Mesodermal cell (in vitro differentiated cells): ENCODE data around the gene RBM20.

Experiments
- H3K27ac ChIP-seq: 2 replicates; pipeline ENCODE4 v1.7.0; 2013; ENCODE audit warnings: mild to moderate bottlenecking, low read depth, low read length, moderate library complexity; ENCODE audit not compliant: severe bottlenecking
- H3K36me3 ChIP-seq: 2 replicates; pipeline ENCODE4 v1.7.1; 2013; ENCODE audit warnings: mild to moderate bottlenecking, low read length, moderate library complexity; ENCODE audit not compliant: control insufficient read depth, insufficient read depth
- H3K4me1 ChIP-seq: one replicate; pipeline ENCODE4 v1.7.1; 2013; ENCODE audit warnings: mild to moderate bottlenecking, low read length; ENCODE audit not compliant: insufficient read depth, control insufficient read depth, poor library complexity, severe bottlenecking
- H3K4me3 ChIP-seq: 2 replicates; pipeline ENCODE4 v1.7.0; 2013; ENCODE audit warnings: low read length, control low read depth, mild to moderate bottlenecking; ENCODE audit not compliant: insufficient read depth, poor library complexity, severe bottlenecking; ENCODE audit errors: extremely low read depth
- H3K9me3 ChIP-seq: 2 replicates; pipeline ENCODE4 v1.7.1; 2013; ENCODE audit warnings: mild to moderate bottlenecking, low read length, moderate library complexity; ENCODE audit not compliant: control insufficient read depth
- WGBS, 2 experiments: methylation state at CpG; one replicate each; pipeline ENCODE4 v1.1.5; 2013; ENCODE audit warnings: missing lambda C conversion rate in 2 of 2; ENCODE audit not compliant: insufficient coverage in 2 of 2; 5-methylcytosine and 5-hydroxymethylcytosine counted together

RBM20 gene

DNA sequence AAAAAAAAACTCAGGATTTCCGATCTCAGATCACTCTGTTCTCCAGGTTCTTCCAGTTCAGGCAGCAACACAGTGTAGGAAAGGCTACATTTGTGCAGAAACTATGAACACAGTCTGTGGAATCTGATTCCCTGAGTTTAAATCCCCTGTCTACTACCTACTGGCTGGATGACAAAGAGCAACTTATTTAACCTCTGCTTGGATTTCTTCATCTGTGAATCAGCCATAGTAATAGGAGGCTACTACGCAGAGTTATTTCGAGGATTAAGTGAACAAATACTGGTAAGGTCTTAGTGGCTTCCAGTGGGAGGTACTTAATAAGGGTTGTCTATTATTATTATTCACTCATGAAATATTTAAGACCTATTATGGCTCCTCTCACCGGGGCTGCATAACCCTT is 183.3 kb downstream of the RBM20 start:
- Histone ChIP-seq H3K36me3 (no peaks in the 10 kb centered on the region), H3K4me3 (no peak overlapping the region), H3K27ac (no peak overlapping the region), H3K9me3 (no peaks in the 10 kb centered on the region), H3K4me1 (peaks cover 14% of the 10 kb centered on the region)
- 67 to 100% methylated on average over 1 to 3 of the region's 4 CpGs for WGBS, 2 experiments

DNA sequence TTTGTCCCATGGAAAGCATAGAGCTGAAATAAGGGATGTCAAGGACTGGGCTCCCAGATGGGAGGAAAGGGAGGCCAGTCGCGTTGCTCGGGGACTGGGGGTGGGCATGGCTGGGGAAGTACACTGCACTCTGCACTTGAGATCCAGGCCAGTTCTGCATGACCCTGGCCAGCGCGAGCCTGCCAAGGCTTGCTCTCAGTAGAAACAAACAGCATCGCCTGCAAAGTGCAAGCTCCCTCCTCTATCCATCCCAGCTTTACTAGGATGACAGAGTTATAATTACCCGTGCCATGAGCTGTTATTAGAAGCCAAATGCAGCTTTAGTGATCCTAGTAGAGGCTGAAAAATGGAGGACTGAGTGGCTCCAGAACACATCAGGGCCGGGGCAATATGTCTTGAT is 183.7 kb downstream of the RBM20 start:
- Histone ChIP-seq H3K4me3 (no peak overlapping the region), H3K36me3 (no peaks in the 10 kb centered on the region), H3K4me1 (peaks cover 10% of the 10 kb centered on the region), H3K27ac (no peak overlapping the region), H3K9me3 (no peaks in the 10 kb centered on the region)
- 91 to 94% methylated on average over 7 of the region's 8 CpGs for WGBS, 2 experiments

DNA sequence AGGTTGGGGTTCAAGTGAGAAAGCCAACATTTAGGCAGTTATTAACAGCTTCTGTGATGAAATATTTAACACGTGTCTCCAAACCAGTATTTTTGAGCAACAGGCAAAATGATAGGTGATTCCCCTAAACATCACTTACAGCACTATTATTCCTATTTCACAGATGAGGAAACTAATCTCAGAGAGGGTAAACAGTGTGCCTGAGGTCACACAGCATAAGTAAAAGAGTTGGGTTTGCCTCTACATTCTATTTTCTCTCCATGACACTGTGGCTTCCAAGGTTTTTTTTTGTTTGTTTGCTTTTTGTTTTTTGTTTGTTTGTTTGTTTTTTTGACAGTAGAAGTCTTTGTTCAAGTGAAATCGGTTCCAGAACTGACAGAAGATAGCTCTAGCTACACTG is 184.4 kb downstream of the RBM20 start:
- no peaks in the 10 kb centered on the region for H3K9me3 ChIP-seq
- H3K4me1 ChIP-seq = peaks cover 3% of the 10 kb centered on the region
- H3K27ac ChIP-seq = no peak overlapping the region
- WGBS, 2 experiments = 82 to 100% methylated on average over 1 of the region's 2 CpGs
- no peak overlapping the region for H3K4me3 ChIP-seq
- no peaks in the 10 kb centered on the region for H3K36me3 ChIP-seq

DNA sequence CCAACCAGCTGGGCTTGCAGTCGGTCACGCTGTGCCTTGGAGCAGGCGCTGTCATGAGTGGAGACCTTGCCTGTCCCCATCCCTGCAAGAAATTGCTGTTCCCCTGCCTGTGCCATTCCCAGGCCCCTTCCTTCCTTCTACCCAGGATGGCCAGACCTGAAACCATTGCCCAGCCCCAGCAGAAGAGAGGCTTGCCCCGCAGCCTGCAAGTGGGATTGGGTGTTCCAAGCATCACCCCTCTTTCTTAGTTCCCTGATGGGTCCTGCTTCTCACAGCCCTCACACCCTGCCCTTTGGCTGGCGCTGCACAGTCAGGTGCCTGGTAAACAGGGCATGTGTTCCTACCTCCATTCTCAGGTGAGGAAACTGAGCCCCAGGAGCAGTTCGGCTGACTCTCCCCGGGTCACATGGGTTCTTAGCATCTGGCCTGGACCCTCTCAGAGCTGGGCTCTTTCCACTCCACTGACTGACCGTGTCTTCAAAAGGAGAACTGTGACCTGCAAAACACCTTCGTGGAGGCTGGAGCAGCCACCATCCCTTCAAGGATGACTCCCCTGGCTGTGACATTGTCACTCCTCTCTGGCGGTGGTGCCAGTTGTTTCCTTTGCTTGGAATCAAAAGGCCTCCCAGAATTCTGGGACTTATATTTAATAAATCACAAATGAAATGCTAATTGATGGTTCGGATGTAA is 185.7 kb downstream of the RBM20 start:
- H3K9me3 ChIP-seq = no peaks in the 10 kb centered on the region
- H3K27ac ChIP-seq = no peak overlapping the region
- WGBS, 2 experiments = 86 to 90% methylated on average over 6 to 10 of the region's 11 CpGs
- peaks cover 7% of the 10 kb centered on the region for H3K4me1 ChIP-seq
- H3K36me3 ChIP-seq = no peaks in the 10 kb centered on the region
- H3K4me3 ChIP-seq = no peak overlapping the region

DNA sequence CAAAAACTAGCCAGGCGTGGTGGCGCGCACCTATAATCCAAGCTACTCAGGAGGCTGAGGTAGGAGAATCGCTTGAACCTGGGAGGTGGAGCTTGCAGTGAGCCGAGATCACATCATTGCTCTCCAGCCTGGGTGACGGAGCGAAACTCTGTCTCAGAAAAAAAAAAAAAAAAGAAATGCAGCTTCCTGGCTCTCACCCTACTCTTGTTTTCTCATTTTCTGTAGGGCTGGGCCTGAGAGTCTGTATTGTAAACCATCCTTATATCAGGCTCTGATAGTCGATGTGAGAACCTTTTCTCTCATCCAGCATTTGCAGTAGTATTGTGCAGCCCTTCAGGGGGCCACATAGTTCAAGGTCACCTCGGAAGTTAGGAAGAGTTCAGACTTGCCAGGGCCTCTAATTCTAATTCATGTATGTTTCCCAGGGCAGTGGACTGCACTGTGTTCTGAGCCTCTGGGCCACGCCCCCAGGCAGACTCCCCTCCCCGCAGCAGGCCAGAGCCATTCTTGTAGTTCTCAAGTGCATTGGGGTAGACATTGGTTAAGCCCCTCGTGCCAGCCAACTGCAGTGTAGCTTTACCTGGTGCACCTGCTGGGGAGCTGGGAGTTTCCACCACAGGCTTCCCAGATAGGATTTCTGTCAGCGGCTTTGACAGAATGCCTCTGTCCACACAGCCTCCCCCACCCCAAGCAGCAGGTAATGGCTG is 189.3 kb downstream of the RBM20 start:
- Histone ChIP-seq H3K9me3 (no peaks in the 10 kb centered on the region), H3K27ac (no peak overlapping the region), H3K36me3 (no peaks in the 10 kb centered on the region), H3K4me3 (no peak overlapping the region), H3K4me1 (peaks cover 7% of the 10 kb centered on the region)
- 83 to 88% methylated on average over 6 to 10 of the region's 13 CpGs for WGBS, 2 experiments

DNA sequence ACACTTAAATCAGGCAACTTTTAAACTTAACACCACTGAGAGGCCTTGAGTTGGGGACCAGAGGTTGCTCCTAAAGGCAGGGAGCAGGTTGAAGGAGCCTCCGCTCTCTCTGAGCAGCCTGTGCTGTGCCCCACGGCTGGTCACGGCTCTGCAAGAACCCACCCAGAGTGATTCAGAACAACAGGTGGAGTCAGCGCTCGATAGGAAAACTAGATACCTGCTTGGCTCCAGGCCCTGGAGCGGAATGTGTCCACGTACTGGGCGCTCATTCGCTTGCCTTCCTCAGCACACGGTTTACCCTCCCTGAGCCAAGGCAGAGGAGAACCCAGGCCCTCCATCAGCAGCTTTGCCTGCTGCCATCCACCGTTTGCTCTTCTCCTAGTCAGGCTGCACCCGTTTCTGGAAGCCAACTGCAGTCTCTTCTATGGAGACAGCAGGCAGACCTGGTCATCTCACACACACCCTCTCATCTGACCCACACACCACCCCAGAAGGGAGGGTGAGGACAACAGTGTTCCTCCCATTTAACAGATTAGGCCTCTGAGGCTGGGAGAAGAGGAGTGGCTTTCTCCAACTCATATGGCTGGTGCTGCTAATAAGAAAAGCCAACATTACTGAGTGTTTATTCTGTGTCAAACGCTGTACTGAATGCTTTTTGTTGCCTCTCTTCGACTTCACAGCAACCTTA is 189.9 kb downstream of the RBM20 start:
- Histone ChIP-seq H3K4me3 (no peak overlapping the region), H3K4me1 (peaks cover 5% of the 10 kb centered on the region), H3K9me3 (no peaks in the 10 kb centered on the region), H3K36me3 (no peaks in the 10 kb centered on the region), H3K27ac (peak overlapping the region; percentile 10)
- WGBS, 2 experiments = 93 to 96% methylated on average over 14 of the region's 14 CpGs

DNA sequence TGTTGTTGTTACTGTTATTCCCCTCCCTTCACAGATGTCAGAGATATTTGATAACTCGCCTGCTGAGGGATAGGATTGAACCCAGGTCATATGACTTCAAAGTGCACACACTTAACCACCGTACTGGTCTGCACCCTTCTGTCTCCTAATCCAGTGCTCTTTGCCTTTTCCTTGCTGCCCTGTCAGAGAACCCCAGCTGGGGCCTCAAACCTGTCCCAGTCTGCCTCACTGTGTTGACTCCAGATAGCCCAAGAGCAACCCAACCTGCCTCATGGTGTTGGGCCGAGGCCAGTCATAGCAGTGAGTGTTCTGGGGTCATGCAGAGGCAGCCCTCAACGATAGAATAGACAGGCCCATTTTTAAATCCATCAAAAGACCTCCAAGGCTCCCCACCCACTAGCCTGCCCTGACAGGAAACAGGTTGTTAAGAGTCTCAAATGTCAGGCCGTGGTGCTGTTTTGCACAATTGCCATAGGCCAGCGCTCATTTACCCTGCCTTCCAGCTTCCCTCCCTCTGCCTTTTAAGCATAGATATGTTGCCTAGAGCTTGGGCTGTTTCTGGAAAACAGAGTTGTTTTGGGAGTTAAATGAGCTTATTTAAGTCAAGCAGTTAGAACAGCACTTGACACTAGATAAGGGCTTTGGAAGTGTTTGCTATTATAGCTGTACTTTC is 190.6 kb downstream of the RBM20 start:
- WGBS, 2 experiments = 69 to 70% methylated on average over 3 of the region's 6 CpGs
- H3K9me3 ChIP-seq = no peaks in the 10 kb centered on the region
- no peaks in the 10 kb centered on the region for H3K36me3 ChIP-seq
- H3K4me1 ChIP-seq = peaks cover 5% of the 10 kb centered on the region
- H3K27ac ChIP-seq = no peak overlapping the region
- H3K4me3 ChIP-seq = no peak overlapping the region

DNA sequence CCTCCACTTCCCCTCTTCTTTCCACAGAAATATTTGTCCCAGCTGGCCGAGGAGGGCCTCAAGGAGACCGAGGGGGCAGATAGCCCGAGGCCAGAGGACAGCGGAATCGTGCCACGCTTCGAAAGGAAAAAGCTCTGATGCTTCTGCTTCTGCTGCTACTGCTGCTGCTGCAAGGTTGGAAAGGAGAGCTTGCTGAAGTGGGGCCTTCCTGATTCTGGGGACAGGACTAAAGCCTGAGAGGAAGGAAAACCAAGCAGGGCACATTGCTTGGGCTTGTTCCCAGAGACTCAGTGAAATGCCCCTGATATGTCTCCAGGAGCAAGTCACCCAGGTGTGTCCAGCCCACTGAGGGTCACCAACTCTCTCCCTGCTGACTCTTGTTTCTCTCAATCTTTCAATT is 191.7 kb downstream of the RBM20 start:
- Histone ChIP-seq H3K36me3 (no peaks in the 10 kb centered on the region), H3K4me3 (no peak overlapping the region), H3K4me1 (peaks cover 5% of the 10 kb centered on the region), H3K9me3 (no peaks in the 10 kb centered on the region), H3K27ac (no peak overlapping the region)
- 80 to 88% methylated on average over 6 to 7 of the region's 7 CpGs for WGBS, 2 experiments

DNA sequence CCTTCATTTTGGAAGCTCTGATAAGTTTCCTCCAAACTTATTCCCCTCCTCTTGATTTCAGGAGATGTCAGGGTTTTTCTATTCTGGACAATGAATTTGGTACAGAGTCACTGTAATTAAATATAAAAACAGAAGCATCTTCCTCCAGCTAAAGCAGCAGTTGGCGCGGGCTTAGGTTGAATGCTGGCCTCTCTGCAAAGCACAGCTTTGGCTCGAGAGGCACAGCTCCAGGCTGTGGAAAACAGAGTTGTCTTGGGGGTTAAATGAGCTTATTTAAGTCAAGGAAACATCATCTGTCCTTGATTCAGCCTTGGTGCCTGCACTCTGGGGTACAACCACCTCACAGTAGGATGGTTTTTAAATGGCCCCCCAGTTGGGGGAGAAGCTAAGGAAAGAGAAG is 192.6 kb downstream of the RBM20 start:
- peaks cover 5% of the 10 kb centered on the region for H3K4me1 ChIP-seq

DNA sequence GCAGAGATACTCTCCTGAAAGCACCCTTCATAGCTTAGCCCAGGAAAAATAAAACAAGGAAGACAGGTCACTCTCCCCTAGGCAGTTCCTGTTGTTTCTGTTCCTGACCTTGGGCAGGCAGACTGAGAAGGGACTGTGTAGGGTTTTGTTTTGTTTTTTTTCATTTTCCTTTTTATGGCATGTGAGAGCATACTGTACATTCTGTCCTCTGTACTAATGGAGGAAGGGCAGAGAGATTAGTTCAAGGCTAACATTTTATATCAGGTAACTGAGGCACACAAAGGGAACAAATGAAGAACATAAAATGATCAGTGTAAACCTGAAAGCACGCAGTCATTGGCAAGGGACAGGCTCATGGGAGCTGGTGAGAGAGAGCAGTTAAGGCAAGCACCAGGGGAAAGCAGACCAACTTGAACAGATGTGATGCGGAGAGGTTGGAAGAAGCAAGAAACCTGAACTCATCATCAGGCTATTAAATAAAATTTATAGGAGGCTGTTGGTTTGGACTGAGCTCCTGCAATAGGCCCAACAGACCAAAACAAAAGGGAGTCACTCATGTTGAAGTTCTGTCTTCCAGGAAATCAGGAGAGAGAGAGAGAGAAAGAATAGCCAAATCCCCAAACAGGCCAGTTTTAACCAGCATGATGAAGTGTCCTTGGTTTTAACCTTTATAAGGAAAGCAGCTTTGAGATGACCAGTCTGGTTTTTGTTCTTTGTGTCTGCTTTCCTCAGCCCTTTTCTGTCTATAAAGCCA is 193.5 kb downstream of the RBM20 start:
- Histone ChIP-seq H3K36me3 (no peaks in the 10 kb centered on the region), H3K4me1 (peaks cover 5% of the 10 kb centered on the region), H3K9me3 (no peaks in the 10 kb centered on the region), H3K4me3 (no peak overlapping the region), H3K27ac (no peak overlapping the region)
- 92 to 94% methylated on average over 1 to 2 of the region's 2 CpGs for WGBS, 2 experiments

More for the DNA sequence above, 192.6 kb downstream of the RBM20 start:
- Histone ChIP-seq H3K9me3 (no peaks in the 10 kb centered on the region), H3K36me3 (no peaks in the 10 kb centered on the region), H3K27ac (no peak overlapping the region), H3K4me3 (no peak overlapping the region)
- WGBS, 2 experiments = 80 to 97% methylated on average over 1 to 3 of the region's 3 CpGs
